Liver (tissue), 9 donors: ENCODE results near the gene GPR183. TPM values are rescaled to one million over a fixed set of nuclear protein-coding genes. Genes with fewer than 3 reads are reported as not detected.

Experiments used
- DNase-seq: peaks from one replicate; pipeline ENCODE4 v3.0.0-alpha.2; 2017; ENCODE audit warnings: low spot score
- H3K27ac ChIP-seq, 2 donors: one replicate each; pipeline ENCODE4 v1.7.0; 2013; ENCODE audit warnings: inconsistent platforms in 2 of 2, low read length in 2 of 2, control low read depth in 1 of 2, low read depth in 1 of 2, mild to moderate bottlenecking in 1 of 2
- H3K27me3 ChIP-seq, 4 donors: one replicate each; pipeline versions ENCODE4 v1.6.1 to v1.7.0; 2013; ENCODE audit warnings: low read length in 3 of 4, inconsistent platforms in 1 of 4, mild to moderate bottlenecking in 1 of 4, moderate library complexity in 1 of 4; ENCODE audit not compliant: control insufficient read depth in 4 of 4, insufficient read depth in 4 of 4
- H3K36me3 ChIP-seq, 4 donors: one replicate each; pipeline versions ENCODE4 v1.6.1 to v1.7.0; 2013; ENCODE audit warnings: low read length in 3 of 4, mild to moderate bottlenecking in 3 of 4, low read depth in 1 of 4, moderate library complexity in 1 of 4; ENCODE audit not compliant: control insufficient read depth in 4 of 4, insufficient read depth in 3 of 4
- H3K4me1 ChIP-seq, 4 donors: one replicate each; pipeline versions ENCODE4 v1.6.1 to v1.7.0; 2013; ENCODE audit warnings: low read length in 3 of 4, mild to moderate bottlenecking in 3 of 4, moderate library complexity in 1 of 4; ENCODE audit not compliant: control insufficient read depth in 4 of 4, insufficient read depth in 4 of 4
- H3K4me3 ChIP-seq, 3 donors: one replicate each; pipeline versions ENCODE4 v1.6.1 to v1.7.0; 2013; ENCODE audit warnings: low read length in 3 of 3, control low read depth in 1 of 3, low read depth in 1 of 3, mild to moderate bottlenecking in 1 of 3
- H3K9ac ChIP-seq, 2 donors: one replicate each; pipeline ENCODE4 v1.7.0; 2013; ENCODE audit warnings: low read length in 2 of 2, mild to moderate bottlenecking in 2 of 2, moderate library complexity in 2 of 2, control low read depth in 1 of 2, low read depth in 1 of 2
- H3K9me3 ChIP-seq, 4 donors: one replicate each; pipeline versions ENCODE4 v1.6.1 to v1.7.0; 2013; ENCODE audit warnings: low read length in 3 of 4; ENCODE audit not compliant: control insufficient read depth in 4 of 4
- ATF3 ChIP-seq: IDR thresholded peaks from 2 replicates; pipeline ENCODE4 v1.6.1; 2016; ENCODE audit warnings: antibody characterized with exemption
- EGR1 ChIP-seq, 2 donors: IDR thresholded peaks; 2 replicates each; pipeline ENCODE4 v1.6.1; 2016 to 2018; ENCODE audit warnings: antibody characterized with exemption in 2 of 2, low read depth in 2 of 2
- FOXA1 ChIP-seq: IDR thresholded peaks from 2 replicates; pipeline ENCODE4 v1.6.1; 2016; ENCODE audit warnings: antibody characterized with exemption
- FOXA2 ChIP-seq: IDR thresholded peaks from 2 replicates; pipeline ENCODE4 v1.6.1; 2016; ENCODE audit warnings: antibody characterized with exemption
- GABPA ChIP-seq, 2 donors: IDR thresholded peaks in 1 of 2; conservative IDR thresholded peaks in 1 of 2; 2 replicates each; pipeline ENCODE4 v1.6.1; 2016; ENCODE audit warnings: antibody characterized with exemption in 2 of 2, mild to moderate bottlenecking in 1 of 2, moderate library complexity in 1 of 2
- HNF4A ChIP-seq, 2 donors: conservative IDR thresholded peaks; 2 replicates each; pipeline ENCODE4 v1.6.1; 2016; ENCODE audit warnings: antibody characterized with exemption in 2 of 2, mild to moderate bottlenecking in 2 of 2
- HNF4G ChIP-seq: IDR thresholded peaks from 2 replicates; pipeline ENCODE4 v1.6.1; 2016; ENCODE audit warnings: antibody characterized with exemption
- RAD21 ChIP-seq, 2 donors: IDR thresholded peaks; 2 replicates each; pipeline ENCODE4 v1.6.1; 2016; ENCODE audit warnings: antibody characterized with exemption in 2 of 2, mild to moderate bottlenecking in 2 of 2
- RXRA ChIP-seq, 2 donors: IDR thresholded peaks; 2 replicates each; pipeline ENCODE4 v1.6.1; 2017 to 2018; ENCODE audit warnings: antibody characterized with exemption in 2 of 2, mild to moderate bottlenecking in 1 of 2
- SP1 ChIP-seq: IDR thresholded peaks from 2 replicates; pipeline ENCODE4 v1.6.1; 2018; ENCODE audit warnings: antibody characterized with exemption, mild to moderate bottlenecking
- TAF1 ChIP-seq: conservative IDR thresholded peaks from 2 replicates; pipeline ENCODE4 v1.6.1; 2016; ENCODE audit warnings: antibody characterized with exemption, mild to moderate bottlenecking
- YY1 ChIP-seq: IDR thresholded peaks from 2 replicates; pipeline ENCODE4 v1.6.1; 2016; ENCODE audit warnings: antibody characterized with exemption, mild to moderate bottlenecking
- ZBTB33 ChIP-seq: IDR thresholded peaks from 2 replicates; pipeline ENCODE4 v1.6.1; 2016; ENCODE audit warnings: antibody characterized with exemption
- WGBS: extraction: QIAGEN DNeasy Blood & Tissue Kit; methylation state at CpG from one replicate; pipeline ENCODE4 v1.1.7; 2013; 5-methylcytosine and 5-hydroxymethylcytosine counted together
- polyA plus RNA-seq, 2 donors: library from polyadenylated mRNA; stranded (reverse) in 1 of 2; unstranded in 1 of 2; fragments of 200-250 nt in 1 of 2; fragments of >200 nt in 1 of 2; fragmentation: Nextera tagmentation in 1 of 2; extraction: Ambion mirVana in 1 of 2; gene quantifications; one replicate each; pipeline versions ENCODE4 v1.2.1 to v1.2.3, GENCODE V29; 2013 to 2015
- total RNA-seq, 2 donors: library from RNA; depleted of rRNA; stranded (reverse); fragments of >200 nt; gene quantifications; one replicate each; pipeline ENCODE4 v1.2.3, GENCODE V29; 2014
- TF ChIP-seq, protein P1 (sequence below): fragments of 150-350 bp; IDR thresholded peaks from 2 replicates; pipeline ENCODE4 v1.5.1; 2017; ENCODE audit warnings: improper control_type of control experiment, low read depth, low read length; ENCODE audit not compliant: missing input control
- TF ChIP-seq, protein P2 (sequence below): IDR thresholded peaks from 2 replicates; pipeline ENCODE4 v1.6.1; 2016; ENCODE audit warnings: antibody characterized with exemption, mild to moderate bottlenecking
- donor health status: healthy.
- donor health status: healthy.
- donor health status: healthy.
- donor health status: healthy.
- donor health status: healthy.

GPR183 gene
- total and polyA plus RNA-seq, 4 donors, result 0.89 to 4.3 (median 2.9) TPM

DNA sequence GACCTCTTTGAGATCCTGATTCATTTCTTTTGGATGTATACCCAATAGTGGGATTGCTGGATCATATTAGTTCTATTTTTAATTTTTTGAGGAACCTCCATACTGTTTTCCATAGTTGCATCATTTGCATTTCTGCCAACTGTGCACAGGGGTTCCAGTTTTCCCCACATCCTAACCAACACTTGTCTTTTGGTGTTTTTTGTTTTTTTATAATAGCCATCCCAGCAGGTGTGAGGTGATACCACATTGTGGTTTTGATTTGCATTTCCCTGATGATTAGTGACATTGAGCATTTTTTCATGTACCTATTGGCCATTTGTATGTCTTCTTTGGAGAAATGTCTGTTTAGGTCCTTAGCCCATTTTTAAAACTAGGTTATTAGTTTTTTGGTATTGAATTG, 18.8 kb upstream of the GPR183 start:
- Histone ChIP-seq H3K36me3 (peaks cover 1 to 9% (median 5%) of the 10 kb centered on the region in 4 donors), H3K4me3 (no peak overlapping the region), H3K9me3 (no peaks in the 10 kb centered on the region), H3K4me1 (no peaks in the 10 kb centered on the region), H3K27ac (no peak overlapping the region), H3K27me3 (no peaks in the 10 kb centered on the region), H3K9ac (no peak overlapping the region)
- TF ChIP-seq HNF4A (conservative IDR thresholded peaks at IDR 0.05), result no peak
- TF ChIP-seq ATF3, result no peak
- TF ChIP-seq, protein P1, sequence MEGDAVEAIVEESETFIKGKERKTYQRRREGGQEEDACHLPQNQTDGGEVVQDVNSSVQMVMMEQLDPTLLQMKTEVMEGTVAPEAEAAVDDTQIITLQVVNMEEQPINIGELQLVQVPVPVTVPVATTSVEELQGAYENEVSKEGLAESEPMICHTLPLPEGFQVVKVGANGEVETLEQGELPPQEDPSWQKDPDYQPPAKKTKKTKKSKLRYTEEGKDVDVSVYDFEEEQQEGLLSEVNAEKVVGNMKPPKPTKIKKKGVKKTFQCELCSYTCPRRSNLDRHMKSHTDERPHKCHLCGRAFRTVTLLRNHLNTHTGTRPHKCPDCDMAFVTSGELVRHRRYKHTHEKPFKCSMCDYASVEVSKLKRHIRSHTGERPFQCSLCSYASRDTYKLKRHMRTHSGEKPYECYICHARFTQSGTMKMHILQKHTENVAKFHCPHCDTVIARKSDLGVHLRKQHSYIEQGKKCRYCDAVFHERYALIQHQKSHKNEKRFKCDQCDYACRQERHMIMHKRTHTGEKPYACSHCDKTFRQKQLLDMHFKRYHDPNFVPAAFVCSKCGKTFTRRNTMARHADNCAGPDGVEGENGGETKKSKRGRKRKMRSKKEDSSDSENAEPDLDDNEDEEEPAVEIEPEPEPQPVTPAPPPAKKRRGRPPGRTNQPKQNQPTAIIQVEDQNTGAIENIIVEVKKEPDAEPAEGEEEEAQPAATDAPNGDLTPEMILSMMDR, result no peak
- TF ChIP-seq, protein P2, sequence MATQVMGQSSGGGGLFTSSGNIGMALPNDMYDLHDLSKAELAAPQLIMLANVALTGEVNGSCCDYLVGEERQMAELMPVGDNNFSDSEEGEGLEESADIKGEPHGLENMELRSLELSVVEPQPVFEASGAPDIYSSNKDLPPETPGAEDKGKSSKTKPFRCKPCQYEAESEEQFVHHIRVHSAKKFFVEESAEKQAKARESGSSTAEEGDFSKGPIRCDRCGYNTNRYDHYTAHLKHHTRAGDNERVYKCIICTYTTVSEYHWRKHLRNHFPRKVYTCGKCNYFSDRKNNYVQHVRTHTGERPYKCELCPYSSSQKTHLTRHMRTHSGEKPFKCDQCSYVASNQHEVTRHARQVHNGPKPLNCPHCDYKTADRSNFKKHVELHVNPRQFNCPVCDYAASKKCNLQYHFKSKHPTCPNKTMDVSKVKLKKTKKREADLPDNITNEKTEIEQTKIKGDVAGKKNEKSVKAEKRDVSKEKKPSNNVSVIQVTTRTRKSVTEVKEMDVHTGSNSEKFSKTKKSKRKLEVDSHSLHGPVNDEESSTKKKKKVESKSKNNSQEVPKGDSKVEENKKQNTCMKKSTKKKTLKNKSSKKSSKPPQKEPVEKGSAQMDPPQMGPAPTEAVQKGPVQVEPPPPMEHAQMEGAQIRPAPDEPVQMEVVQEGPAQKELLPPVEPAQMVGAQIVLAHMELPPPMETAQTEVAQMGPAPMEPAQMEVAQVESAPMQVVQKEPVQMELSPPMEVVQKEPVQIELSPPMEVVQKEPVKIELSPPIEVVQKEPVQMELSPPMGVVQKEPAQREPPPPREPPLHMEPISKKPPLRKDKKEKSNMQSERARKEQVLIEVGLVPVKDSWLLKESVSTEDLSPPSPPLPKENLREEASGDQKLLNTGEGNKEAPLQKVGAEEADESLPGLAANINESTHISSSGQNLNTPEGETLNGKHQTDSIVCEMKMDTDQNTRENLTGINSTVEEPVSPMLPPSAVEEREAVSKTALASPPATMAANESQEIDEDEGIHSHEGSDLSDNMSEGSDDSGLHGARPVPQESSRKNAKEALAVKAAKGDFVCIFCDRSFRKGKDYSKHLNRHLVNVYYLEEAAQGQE, result no peak
- no peak for TF ChIP-seq TAF1
- no peak for TF ChIP-seq EGR1 (IDR thresholded peaks at IDR 0.05; ENCODE audit: low read depth in 2 of 2)
- no peak for TF ChIP-seq RXRA (IDR thresholded peaks at IDR 0.05)
- TF ChIP-seq FOXA2, result no peak
- no peak for TF ChIP-seq FOXA1
- TF ChIP-seq GABPA (IDR thresholded peaks at IDR 0.05 in 1 of 2, conservative IDR thresholded peaks at IDR 0.05 in 1 of 2), result no peak
- DNase-seq, result no peak

- Histone ChIP-seq H3K27me3 (no peaks in the 10 kb centered on the region), H3K9me3 (no peaks in the 10 kb centered on the region), H3K27ac (no peak overlapping the region), H3K36me3 (peaks cover 1 to 7% (median 3%) of the 10 kb centered on the region in 4 donors), H3K9ac (no peak overlapping the region), H3K4me3 (no peak overlapping the region), H3K4me1 (no peaks in the 10 kb centered on the region)
- TF ChIP-seq EGR1 (IDR thresholded peaks at IDR 0.05; ENCODE audit: low read depth in 2 of 2), result no peak
- no peak for TF ChIP-seq RAD21 (IDR thresholded peaks at IDR 0.05)
- no peak for TF ChIP-seq ZBTB33
- TF ChIP-seq, protein P2, result no peak
- no peak for TF ChIP-seq ATF3
- no peak for TF ChIP-seq SP1
- TF ChIP-seq HNF4G, result no peak
- TF ChIP-seq, protein P1, result no peak
- TF ChIP-seq RXRA (IDR thresholded peaks at IDR 0.05), result no peak
- no peak for TF ChIP-seq YY1
- DNase-seq, result no peak
- 78% methylated on average over 3 of the region's 3 CpGs for WGBS
Measured at GRCh38 chr13:99323488-99323887, 16.3 kb upstream of the GPR183 start.
